Heart left ventricle (tissue), 13 donors: Measurements from ENCODE around the gene DCTD.

Source experiments
- POLR2A ChIP-seq, 2 donors: fragments of 450-650 bp; IDR thresholded peaks; one replicate each; pipeline ENCODE4 v1.6.1; 2017; ENCODE audit warnings: antibody characterized with exemption in 2 of 2, mild to moderate bottlenecking in 2 of 2, moderate library complexity in 2 of 2
- TF ChIP-seq, protein P1 (sequence below), 12 donors: fragments of 200-600 bp; sonication (generic) in 4 of 12; IDR thresholded peaks; one replicate each; pipeline versions ENCODE4 v1.5.0 to v1.8.0; 2018 to 2022; ENCODE audit warnings: antibody characterized with exemption in 12 of 12, mild to moderate bottlenecking in 5 of 12
- donor health status: ischemic (EF 13 %, LVEDD 7.1; RV severe dilation, severe dysfunction).
- donor health status: DM: no; HTN: yes; CAD: no.
- donor health status: DM: no; HTN: no; CAD: no.
- donor health status: ischemic (EF 25% LVEDD 6.9; RV normal size, moderate dysfunction).
- donor health status: ischemic (EF 25% LVEDD 5.7; RV mildly dilated, moderate dysfunction).
- donor health status: ischemic (EF 35%, LVEDD 5.7; RV mildly dilated, moderate dysfunction).
- donor health status: nonischemic (EF 11% LVEDD 7.7; RV severe dilation, severe dysfunction).
- donor health status: DM: yes; HTN: yes; CAD: no.
- donor health status: PGD.
- donor health status: ischemic (EF 29% LVEDD 5.4; RV normal size, mild dysfunction).
- donor health status: nonischemic (EF 23%, LVEDD 6.1; RV moderate dilation, normal function).

DNA sequence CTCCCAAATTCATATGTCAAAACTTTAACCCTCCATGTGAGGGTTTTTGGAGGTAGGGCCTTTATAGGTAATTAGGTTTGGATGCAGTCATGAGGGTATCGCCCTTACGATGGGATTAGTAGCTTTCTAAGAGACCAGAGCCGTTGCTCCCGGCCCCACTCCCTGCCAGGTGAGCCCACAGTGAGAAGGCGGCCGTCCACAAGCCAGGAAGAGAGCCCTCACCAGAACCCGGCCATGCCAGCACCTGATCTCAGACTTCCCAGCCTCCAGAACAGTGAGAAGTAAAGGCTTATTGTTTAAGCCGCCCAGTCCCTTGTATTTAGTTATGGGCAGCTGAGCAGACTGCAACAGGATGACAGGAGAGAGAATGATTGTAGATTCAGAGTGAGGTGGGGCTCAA lies 40.8 kb downstream of the DCTD start:
- TF ChIP-seq, protein P1, sequence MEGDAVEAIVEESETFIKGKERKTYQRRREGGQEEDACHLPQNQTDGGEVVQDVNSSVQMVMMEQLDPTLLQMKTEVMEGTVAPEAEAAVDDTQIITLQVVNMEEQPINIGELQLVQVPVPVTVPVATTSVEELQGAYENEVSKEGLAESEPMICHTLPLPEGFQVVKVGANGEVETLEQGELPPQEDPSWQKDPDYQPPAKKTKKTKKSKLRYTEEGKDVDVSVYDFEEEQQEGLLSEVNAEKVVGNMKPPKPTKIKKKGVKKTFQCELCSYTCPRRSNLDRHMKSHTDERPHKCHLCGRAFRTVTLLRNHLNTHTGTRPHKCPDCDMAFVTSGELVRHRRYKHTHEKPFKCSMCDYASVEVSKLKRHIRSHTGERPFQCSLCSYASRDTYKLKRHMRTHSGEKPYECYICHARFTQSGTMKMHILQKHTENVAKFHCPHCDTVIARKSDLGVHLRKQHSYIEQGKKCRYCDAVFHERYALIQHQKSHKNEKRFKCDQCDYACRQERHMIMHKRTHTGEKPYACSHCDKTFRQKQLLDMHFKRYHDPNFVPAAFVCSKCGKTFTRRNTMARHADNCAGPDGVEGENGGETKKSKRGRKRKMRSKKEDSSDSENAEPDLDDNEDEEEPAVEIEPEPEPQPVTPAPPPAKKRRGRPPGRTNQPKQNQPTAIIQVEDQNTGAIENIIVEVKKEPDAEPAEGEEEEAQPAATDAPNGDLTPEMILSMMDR (IDR thresholded peaks at IDR 0.05): no peak
- no peak for TF ChIP-seq POLR2A (IDR thresholded peaks at IDR 0.05)
